T-helper 22 cell (primary cell): ENCODE measurements around the gene DISP2.

ENCODE experiments used
- DNase-seq: peaks from one replicate; pipeline ENCODE4 v3.0.0-alpha.2; 2020; ENCODE audit warnings: low read depth

The DISP2 gene

GRCh38 chr15:40342416-40343320, 15.4 kb upstream of the DISP2 start:
- DNase-seq: no peak

- DNase-seq: no peak
These were observed 14.5 kb upstream of the DISP2 start for GRCh38 chr15:40343512-40343911.

GRCh38 chr15:40344217-40344616, 13.8 kb upstream of the DISP2 start:
- DNase-seq: no peak

- DNase-seq: peak; percentile 37
These were observed 13.3 kb upstream of the DISP2 start for GRCh38 chr15:40344631-40345120.

- DNase-seq: no peak
These were observed 12.7 kb upstream of the DISP2 start for GRCh38 chr15:40345225-40345866.

GRCh38 chr15:40345867-40346578, 12.0 kb upstream of the DISP2 start:
- DNase-seq: no peak

- no peak for DNase-seq
These were observed 11.2 kb upstream of the DISP2 start for GRCh38 chr15:40346579-40347558.

- DNase-seq: no peak
These were observed 10.2 kb upstream of the DISP2 start for GRCh38 chr15:40347559-40348473.

GRCh38 chr15:40348474-40348870, 9.5 kb upstream of the DISP2 start:
- no peak for DNase-seq

GRCh38 chr15:40349163-40349562, 8.9 kb upstream of the DISP2 start:
- no peak for DNase-seq

GRCh38 chr15:40352281-40352901, 5.6 kb upstream of the DISP2 start:
- DNase-seq: no peak

GRCh38 chr15:40353697-40354096, 4.3 kb upstream of the DISP2 start:
- no peak for DNase-seq

GRCh38 chr15:40354408-40355171, 3.4 kb upstream of the DISP2 start:
- DNase-seq: no peak

GRCh38 chr15:40355976-40356585, 1.9 kb upstream of the DISP2 start:
- no peak for DNase-seq

- no peak for DNase-seq
These were observed 773 bp upstream of the DISP2 start for GRCh38 chr15:40357246-40357645.

GRCh38 chr15:40358471-40359353, 693 bp downstream of the DISP2 start:
- peak; percentile 17 for DNase-seq

- no peak for DNase-seq
These were observed 2.0 kb downstream of the DISP2 start for GRCh38 chr15:40360015-40360414.

GRCh38 chr15:40361640-40362039, 3.6 kb downstream of the DISP2 start:
- no peak for DNase-seq
